Adrenal gland (tissue), 5 donors: Measurements from ENCODE around the gene ZER1.

ENCODE experiments used
- POLR2A ChIP-seq, 2 donors: fragments of 450-650 bp; IDR thresholded peaks; one replicate each; pipeline ENCODE4 v1.6.1; 2017; ENCODE audit warnings: antibody characterized with exemption in 2 of 2, mild to moderate bottlenecking in 2 of 2, moderate library complexity in 1 of 2
- TF ChIP-seq, protein P1 (sequence below), 6 experiments: fragments of 450-650 bp in 4 of 6; fragments of 200-600 bp in 2 of 6; sonication (generic) in 1 of 6; IDR thresholded peaks; 1 replicate in 5 of 6; 2 replicates in 1 of 6; pipeline versions ENCODE4 v1.5.1 to v1.8.0; 2016 to 2021; ENCODE audit warnings: antibody characterized with exemption in 6 of 6, mild to moderate bottlenecking in 2 of 6, moderate library complexity in 1 of 6
- donor health status: DM: no; HTN: no; CAD: no.

GRCh38 chr9:128782669-128783068 is 10.9 kb upstream of the ZER1 start:
- TF ChIP-seq, protein P1, sequence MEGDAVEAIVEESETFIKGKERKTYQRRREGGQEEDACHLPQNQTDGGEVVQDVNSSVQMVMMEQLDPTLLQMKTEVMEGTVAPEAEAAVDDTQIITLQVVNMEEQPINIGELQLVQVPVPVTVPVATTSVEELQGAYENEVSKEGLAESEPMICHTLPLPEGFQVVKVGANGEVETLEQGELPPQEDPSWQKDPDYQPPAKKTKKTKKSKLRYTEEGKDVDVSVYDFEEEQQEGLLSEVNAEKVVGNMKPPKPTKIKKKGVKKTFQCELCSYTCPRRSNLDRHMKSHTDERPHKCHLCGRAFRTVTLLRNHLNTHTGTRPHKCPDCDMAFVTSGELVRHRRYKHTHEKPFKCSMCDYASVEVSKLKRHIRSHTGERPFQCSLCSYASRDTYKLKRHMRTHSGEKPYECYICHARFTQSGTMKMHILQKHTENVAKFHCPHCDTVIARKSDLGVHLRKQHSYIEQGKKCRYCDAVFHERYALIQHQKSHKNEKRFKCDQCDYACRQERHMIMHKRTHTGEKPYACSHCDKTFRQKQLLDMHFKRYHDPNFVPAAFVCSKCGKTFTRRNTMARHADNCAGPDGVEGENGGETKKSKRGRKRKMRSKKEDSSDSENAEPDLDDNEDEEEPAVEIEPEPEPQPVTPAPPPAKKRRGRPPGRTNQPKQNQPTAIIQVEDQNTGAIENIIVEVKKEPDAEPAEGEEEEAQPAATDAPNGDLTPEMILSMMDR (IDR thresholded peaks at IDR 0.05) = no peak
- no peak for TF ChIP-seq POLR2A (IDR thresholded peaks at IDR 0.05)
